Muscle of leg (tissue), 11 donors: ENCODE data around the gene MGAM2. TPM values are rescaled to one million over a fixed set of nuclear protein-coding genes. Genes with fewer than 3 reads are reported as not detected.
A peak's percentile ranks its signal among the peaks of the same experiment; 100 is the strongest.
"Not testable (repeated sequence)": the region's sequence is repeated elsewhere in the genome, so short reads cannot be mapped to it uniquely, and the experiment has no call there.

ENCODE experiments used
- DNase-seq: peaks from one replicate; pipeline ENCODE4 v3.0.0; 2013
- H3K27ac ChIP-seq: one replicate; pipeline ENCODE4 v1.5.1; 2013; ENCODE audit warnings: mild to moderate bottlenecking, low read length, control low read depth
- H3K27me3 ChIP-seq: one replicate; pipeline ENCODE4 v1.6.1; 2013; ENCODE audit warnings: low read length; ENCODE audit not compliant: control insufficient read depth, insufficient read depth
- H3K36me3 ChIP-seq: one replicate; pipeline ENCODE4 v1.6.1; 2013; ENCODE audit warnings: low read length; ENCODE audit not compliant: control insufficient read depth, insufficient read depth
- H3K4me1 ChIP-seq: one replicate; pipeline ENCODE4 v1.6.1; 2013; ENCODE audit warnings: low read length; ENCODE audit not compliant: control insufficient read depth, insufficient read depth
- H3K4me3 ChIP-seq: one replicate; pipeline ENCODE4 v1.5.1; 2013; ENCODE audit warnings: low read length, control low read depth
- H3K9me3 ChIP-seq: replicated peaks from 2 replicates; pipeline ENCODE4 v1.6.1; 2013; ENCODE audit warnings: low read depth, low read length; ENCODE audit not compliant: control insufficient read depth
- WGBS: methylation state at CpG from one replicate; pipeline ENCODE4 v1.1.5; 2013; ENCODE audit warnings: missing lambda C conversion rate; ENCODE audit not compliant: insufficient coverage; 5-methylcytosine and 5-hydroxymethylcytosine counted together
- polyA plus RNA-seq, 8 donors: library from polyadenylated mRNA; unstranded; fragments of 120-200 nt; gene quantifications; one replicate each; pipeline versions ENCODE4 v1.2.1 to v1.2.3, GENCODE V29; 2013; ENCODE audit warnings: inconsistent platforms in 1 of 8, low replicate concordance in 1 of 8; ENCODE audit not compliant: insufficient read length in 8 of 8, insufficient read depth in 1 of 8
- total RNA-seq: library from RNA; stranded (reverse); fragments of 120-200 nt; gene quantifications from one replicate; pipeline ENCODE4 v1.2.4, GENCODE V29; 2013

MGAM2 gene
- total and polyA plus RNA-seq, 9 donors = under 0.01 to 2.1 (median 0.06) TPM; not detected in 1

DNA sequence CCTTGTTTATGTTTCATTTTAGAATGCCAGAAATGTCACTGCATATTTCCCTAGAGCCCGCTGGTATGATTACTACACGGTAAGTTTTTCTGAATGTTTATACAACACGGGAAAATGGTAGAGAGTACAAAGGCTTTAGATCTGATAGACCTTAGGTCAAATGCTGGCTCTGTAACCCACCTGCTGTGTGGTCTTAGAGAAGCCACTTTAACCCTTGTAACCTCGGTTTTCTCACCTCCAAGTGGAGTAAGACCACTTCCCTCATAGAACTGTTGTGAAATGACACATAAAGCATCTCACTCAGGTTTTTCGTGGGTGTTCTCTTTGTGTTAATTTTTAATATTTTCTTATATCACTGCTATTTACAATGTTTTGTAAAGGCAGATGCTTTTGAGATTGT lies 13.9 kb upstream of the MGAM2 start:
- no peak for DNase-seq
- 68% methylated on average over 3 of the region's 5 CpGs for WGBS

DNA sequence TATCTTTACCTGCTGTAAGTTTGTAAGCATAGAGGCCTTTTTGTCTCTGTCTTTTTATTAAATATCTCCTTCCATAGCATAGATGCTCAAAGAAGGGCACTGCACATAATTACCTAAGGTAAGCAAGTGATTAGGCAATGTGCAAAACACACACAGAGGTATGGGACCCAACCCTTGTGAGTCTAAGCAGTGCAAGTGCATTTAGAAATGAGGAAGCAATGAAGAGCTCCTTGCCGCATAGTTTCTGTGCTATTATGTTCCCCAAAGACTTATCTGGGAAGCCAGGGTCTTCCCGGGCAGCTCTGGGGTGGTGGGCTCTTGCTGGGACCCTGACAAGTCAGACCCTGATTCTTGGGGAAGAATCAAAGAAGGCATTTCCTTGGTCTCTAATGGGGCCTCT lies 13.5 kb upstream of the MGAM2 start:
- no peak overlapping the region for H3K4me3 ChIP-seq
- no peaks in the 10 kb centered on the region for H3K36me3 ChIP-seq
- H3K27ac ChIP-seq = no peak overlapping the region
- H3K9me3 ChIP-seq = no peaks in the 10 kb centered on the region
- H3K4me1 ChIP-seq = no peaks in the 10 kb centered on the region
- 81% methylated on average over 2 of the region's 2 CpGs for WGBS
- H3K27me3 ChIP-seq = no peaks in the 10 kb centered on the region
- no peak for DNase-seq

More for the DNA sequence above, 13.9 kb upstream of the MGAM2 start:
- Histone ChIP-seq H3K27ac (no peak overlapping the region), H3K36me3 (no peaks in the 10 kb centered on the region), H3K4me1 (no peaks in the 10 kb centered on the region), H3K4me3 (no peak overlapping the region), H3K27me3 (no peaks in the 10 kb centered on the region), H3K9me3 (no peaks in the 10 kb centered on the region)

DNA sequence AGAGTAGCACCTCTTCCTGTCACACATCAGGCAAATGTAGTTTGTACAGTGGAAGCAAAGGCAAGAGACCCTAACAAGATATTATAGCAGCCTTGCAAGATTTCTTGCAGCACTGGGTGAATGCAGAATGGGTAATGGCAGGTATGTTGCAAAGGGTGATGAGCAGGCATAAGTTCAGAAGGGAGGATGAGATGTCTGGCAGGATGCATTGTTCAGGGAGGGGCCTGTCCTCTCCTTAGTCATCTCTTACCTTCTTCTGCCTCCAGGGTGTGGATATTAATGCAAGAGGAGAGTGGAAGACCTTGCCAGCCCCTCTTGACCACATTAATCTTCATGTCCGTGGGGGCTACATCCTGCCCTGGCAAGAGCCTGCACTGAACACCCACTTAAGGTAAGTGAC lies 12.2 kb upstream of the MGAM2 start:
- H3K4me3 ChIP-seq, DNase-seq, H3K4me1 ChIP-seq, H3K27me3 ChIP-seq, H3K27ac ChIP-seq, H3K36me3 ChIP-seq, H3K9me3 ChIP-seq: not testable (repeated sequence)
- WGBS = no CpG with 5 or more reads among the region's 1 CpG

DNA sequence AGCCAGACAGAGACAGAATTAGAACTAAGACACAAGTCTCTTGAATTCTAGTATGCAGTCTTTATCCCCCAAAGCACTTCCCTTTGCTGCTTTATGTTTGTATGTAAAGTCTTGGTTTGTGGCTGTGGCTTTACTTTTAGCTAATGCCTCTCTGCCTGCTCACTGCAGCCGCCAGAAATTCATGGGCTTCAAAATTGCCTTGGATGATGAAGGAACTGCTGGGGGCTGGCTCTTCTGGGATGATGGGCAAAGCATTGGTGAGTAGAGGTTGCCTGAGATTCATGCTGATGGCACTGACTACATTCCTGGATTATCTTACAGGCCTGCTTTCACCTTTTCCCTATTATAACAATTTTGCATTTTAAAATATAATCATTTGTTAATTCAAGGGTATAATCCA lies 10.9 kb upstream of the MGAM2 start:
- H3K27ac ChIP-seq = no peak overlapping the region
- H3K4me3 ChIP-seq = no peak overlapping the region
- H3K27me3 ChIP-seq = no peaks in the 10 kb centered on the region
- no peaks in the 10 kb centered on the region for H3K4me1 ChIP-seq
- no peaks in the 10 kb centered on the region for H3K9me3 ChIP-seq
- no peaks in the 10 kb centered on the region for H3K36me3 ChIP-seq
- no peak for DNase-seq
- WGBS = no CpG with 5 or more reads among the region's 1 CpG

DNA sequence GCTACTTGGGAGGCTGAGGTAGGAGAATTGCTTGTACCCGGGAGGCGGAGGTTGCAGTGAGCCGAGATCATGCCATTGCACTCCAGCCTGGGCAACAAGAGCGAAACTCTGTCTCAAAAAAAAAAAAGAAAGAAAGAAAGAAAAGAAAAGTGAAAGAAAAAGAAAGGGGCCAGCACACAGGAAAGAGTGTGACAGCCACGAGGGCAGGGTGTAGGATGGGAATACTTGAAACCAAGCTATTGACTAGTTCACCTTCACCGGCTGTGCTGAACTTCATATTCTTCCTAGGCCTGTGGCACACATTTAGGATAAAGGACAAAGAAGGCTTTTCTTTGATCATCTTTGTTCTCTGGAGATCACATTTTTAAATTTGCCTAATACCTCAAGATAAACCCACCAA lies 9.7 kb upstream of the MGAM2 start:
- H3K27ac ChIP-seq, H3K27me3 ChIP-seq, H3K9me3 ChIP-seq, H3K4me1 ChIP-seq, DNase-seq, H3K36me3 ChIP-seq, H3K4me3 ChIP-seq: not testable (repeated sequence)
- WGBS = 77% methylated on average over 5 of the region's 6 CpGs

DNA sequence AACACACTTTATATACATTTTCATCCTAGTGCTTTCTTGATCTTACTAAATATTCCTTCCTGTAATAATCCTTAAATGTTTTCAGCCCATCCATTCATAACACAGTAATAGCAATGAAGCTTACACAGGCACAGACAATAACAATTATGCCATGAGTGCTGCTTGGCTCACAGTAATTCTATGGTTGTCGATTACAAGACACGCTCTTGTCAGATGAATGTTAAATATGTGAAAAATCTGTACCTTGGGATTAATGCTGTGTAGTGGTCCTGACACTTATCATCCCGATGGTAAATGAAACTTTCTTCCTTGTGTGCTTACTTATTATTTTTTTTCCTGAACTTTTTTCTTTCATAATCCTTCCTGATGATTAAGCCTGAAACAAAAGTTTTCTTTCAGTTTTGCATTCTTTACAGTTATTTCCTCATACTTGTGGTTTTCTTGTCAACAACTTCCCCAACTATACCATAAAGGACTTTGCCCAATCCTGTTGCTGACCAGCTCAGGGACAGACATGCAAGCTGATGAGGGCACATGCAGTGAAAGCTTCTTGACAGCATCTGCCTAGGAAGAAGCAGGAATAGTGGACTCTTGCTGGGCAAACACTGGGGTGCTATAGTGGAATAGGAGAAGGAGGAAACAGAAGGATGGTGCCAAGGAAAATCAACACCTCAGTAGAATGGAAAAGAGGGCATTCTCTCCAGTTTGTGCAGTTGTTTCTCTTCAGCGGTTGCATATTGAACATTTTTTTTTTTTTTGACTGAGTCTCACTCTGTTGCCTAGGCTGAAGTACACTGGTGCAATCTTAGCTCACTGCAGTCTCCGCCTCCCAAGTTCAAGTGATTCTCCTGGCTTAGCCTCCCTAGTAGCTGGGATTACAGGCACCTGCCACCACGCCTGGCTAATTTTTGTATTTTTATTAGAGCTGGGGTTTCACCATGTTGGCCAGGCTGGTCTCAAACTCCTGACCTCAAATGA lies 6.7 kb upstream of the MGAM2 start:
- Histone ChIP-seq H3K36me3 (no peaks in the 10 kb centered on the region), H3K4me3 (no peak overlapping the region), H3K4me1 (no peaks in the 10 kb centered on the region), H3K9me3 (no peaks in the 10 kb centered on the region), H3K27me3 (no peaks in the 10 kb centered on the region), H3K27ac (no peak overlapping the region)
- peak; percentile 63 for DNase-seq
- WGBS = 83% methylated on average over 1 of the region's 6 CpGs

DNA sequence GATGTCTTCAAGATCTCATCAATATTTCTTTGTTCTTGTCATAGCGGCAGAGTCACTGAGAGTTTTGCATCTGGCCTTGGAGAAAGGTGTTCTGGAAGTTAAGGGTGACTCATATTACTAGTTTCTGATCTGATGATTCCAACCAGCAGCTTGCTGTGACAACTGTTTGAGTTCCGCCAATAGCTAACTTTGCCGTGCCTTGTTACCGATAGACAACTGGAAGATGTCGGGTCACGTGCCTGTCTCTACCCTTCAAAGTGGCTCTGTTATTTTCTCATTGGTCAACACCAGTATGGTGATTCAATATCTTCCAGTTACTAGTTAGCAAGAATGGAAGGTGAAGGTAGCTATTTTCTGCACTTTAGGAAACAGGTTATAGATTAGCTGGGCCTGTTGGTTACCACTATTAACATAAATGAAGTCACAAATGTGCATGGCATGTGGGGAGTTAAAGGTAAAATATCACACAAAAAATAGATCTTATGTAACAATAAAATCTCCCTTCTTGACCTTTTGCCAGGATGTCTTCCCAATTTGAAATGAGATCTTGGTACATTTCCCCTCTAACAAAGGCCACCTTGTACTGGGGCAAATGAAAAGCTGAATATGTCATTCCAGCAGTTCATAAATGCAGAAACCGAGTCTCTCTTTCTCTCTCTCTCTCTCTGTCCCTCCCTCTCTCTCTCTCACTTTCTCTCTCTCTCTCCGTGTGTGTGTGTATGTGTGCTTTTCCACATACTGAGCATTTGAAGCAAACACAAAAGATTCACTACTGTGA lies 2.6 kb upstream of the MGAM2 start:
- no peaks in the 10 kb centered on the region for H3K27me3 ChIP-seq
- no peaks in the 10 kb centered on the region for H3K4me1 ChIP-seq
- no peaks in the 10 kb centered on the region for H3K36me3 ChIP-seq
- no peak for DNase-seq
- H3K9me3 ChIP-seq = no peaks in the 10 kb centered on the region
- WGBS = 0% methylated on average over 1 of the region's 8 CpGs
- no peak overlapping the region for H3K4me3 ChIP-seq
- H3K27ac ChIP-seq = no peak overlapping the region

DNA sequence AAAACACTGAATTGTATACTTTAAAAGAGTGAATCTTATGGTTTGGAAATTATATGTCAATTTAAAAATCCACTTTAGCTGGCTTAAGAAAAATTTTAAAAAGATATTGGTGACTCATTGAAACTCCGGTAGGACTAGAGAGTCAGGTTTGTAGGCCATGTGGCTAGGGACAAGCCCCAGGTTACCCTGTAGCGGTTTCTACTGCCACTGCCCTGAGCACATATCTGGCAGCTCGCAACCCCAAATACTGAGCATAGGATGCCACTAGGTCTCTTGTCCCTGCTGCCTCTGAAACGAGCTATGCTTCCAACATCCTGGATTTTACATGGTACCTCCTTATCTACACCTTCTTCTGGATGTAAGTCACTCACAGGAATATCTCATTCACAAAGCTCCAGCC lies 1.4 kb upstream of the MGAM2 start:
- no peaks in the 10 kb centered on the region for H3K9me3 ChIP-seq
- 96% methylated on average over 3 of the region's 4 CpGs for WGBS
- H3K4me3 ChIP-seq = no peak overlapping the region
- no peak for DNase-seq
- H3K27me3 ChIP-seq = no peaks in the 10 kb centered on the region
- H3K4me1 ChIP-seq = no peaks in the 10 kb centered on the region
- H3K27ac ChIP-seq = no peak overlapping the region
- no peaks in the 10 kb centered on the region for H3K36me3 ChIP-seq

DNA sequence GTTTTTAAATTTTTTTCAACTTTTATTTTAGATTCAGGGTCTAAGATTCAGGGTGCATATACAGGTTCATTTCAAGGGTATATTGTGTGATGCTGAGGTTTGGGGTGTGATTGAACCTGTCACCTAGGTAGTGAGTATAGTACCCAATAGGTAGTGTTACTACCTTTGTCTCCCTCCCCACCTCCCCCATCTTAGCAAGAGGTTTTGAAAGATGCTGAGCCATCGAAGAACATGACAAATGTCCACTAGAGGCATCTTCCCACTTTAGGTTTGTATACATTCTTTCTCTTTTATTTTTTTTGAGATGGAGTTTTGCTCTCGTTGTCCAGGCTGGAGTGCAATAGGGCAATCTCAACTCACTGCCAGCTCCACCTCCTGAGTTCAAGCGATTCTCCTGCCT lies 880 bp upstream of the MGAM2 start:
- Histone ChIP-seq H3K4me1 (no peaks in the 10 kb centered on the region), H3K4me3 (no peak overlapping the region), H3K27me3 (no peaks in the 10 kb centered on the region), H3K27ac (no peak overlapping the region), H3K9me3 (no peaks in the 10 kb centered on the region), H3K36me3 (no peaks in the 10 kb centered on the region)
- no peak for DNase-seq
- WGBS = 43% methylated on average over 1 of the region's 3 CpGs

DNA sequence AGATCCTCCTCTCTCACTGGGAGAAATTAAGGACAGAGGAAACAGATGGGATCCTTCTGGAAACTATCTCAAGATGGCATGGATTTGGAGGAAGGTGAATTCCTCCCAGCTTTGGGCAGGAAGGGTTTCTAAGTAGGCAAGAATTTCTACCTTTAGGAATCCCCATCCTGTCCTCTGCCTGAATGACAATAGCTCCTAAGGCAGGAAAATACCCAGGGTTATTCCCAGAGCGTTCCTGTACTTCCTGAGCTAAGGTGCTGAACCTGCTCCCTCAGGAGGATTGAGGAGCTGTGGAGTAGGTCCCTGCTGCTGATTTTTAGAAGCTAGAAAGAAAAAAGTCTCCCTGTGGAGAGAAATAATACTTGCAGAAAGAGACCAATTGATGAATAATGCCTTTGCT lies 568 bp downstream of the MGAM2 start:
- Histone ChIP-seq H3K27me3 (no peaks in the 10 kb centered on the region), H3K9me3 (no peaks in the 10 kb centered on the region), H3K4me1 (no peaks in the 10 kb centered on the region), H3K36me3 (no peaks in the 10 kb centered on the region), H3K27ac (no peak overlapping the region), H3K4me3 (no peak overlapping the region)
- DNase-seq = no peak
- WGBS = no CpG with 5 or more reads among the region's 1 CpG
